ENCODE results near the gene FTO.

FTO gene

DNA sequence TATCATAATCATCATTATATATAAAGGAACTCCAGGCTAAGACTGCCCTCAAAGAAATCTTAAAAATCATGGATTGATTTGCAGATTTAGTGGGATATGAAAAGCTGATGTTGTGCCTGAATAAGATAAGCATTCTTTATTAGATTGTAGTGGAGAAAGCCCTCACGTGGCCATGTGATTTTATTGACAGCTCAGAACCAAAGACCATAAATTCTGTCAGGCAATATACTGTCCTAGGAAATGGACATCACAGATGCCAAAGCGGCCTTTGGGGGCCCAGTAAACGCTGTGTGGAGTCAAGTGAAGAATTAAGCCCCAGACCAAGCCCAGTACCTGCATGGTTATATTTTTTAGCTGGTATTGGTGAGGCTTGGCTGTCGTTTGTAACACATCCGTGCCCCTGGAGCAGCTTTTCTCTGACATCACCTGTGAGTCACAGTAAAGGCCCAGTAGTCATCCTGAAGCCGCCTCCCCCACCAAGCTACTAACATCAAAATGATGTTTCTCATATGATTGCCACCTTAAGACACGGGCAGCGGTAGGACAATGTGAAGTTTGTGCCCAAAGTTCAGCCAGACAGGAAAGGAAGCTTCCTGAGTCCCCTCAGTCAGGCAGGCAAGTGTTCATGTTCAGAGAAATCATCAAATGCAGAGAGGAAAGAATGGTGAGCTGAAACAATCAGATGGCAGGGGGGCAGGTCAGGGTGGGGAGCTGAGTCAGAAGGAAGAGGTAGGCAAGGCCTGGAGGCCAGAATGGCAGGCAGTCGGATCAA is 373.3 kb downstream of the FTO start:
- no peak for DNase-seq (ENCODE audit: low read depth)
- TF ChIP-seq, protein P1, sequence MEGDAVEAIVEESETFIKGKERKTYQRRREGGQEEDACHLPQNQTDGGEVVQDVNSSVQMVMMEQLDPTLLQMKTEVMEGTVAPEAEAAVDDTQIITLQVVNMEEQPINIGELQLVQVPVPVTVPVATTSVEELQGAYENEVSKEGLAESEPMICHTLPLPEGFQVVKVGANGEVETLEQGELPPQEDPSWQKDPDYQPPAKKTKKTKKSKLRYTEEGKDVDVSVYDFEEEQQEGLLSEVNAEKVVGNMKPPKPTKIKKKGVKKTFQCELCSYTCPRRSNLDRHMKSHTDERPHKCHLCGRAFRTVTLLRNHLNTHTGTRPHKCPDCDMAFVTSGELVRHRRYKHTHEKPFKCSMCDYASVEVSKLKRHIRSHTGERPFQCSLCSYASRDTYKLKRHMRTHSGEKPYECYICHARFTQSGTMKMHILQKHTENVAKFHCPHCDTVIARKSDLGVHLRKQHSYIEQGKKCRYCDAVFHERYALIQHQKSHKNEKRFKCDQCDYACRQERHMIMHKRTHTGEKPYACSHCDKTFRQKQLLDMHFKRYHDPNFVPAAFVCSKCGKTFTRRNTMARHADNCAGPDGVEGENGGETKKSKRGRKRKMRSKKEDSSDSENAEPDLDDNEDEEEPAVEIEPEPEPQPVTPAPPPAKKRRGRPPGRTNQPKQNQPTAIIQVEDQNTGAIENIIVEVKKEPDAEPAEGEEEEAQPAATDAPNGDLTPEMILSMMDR (IDR thresholded peaks at IDR 0.05; ENCODE audit: control insufficient read depth, extremely low read depth, insufficient read depth) = no peak

DNA sequence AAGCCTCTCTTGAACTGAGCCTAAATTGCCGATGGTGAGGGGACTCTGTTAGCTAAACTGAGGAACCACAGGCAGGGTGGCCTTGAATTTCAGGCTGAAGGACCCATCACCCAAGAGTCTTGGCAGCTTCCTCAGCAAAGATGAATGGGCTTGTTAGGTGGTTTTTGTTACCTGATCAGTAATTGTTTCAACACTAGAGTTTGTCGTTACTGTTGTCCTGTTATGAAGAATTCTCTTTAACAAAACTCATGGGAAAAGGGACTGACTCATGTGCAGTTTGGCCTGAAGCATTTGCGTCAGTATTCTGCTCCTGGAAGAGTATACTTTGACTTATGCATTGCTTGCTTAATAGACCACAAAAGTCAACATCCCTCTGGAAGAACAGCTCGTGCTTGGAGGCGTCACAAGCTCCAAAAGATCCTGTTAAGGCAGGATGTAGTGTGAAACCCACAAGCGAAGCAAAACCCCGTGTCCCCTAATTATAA is 376.6 kb downstream of the FTO start:
- H3K4me3 ChIP-seq (ENCODE audit: low read depth, low read length) = no peak overlapping the region
- TF ChIP-seq, protein P1 (IDR thresholded peaks at IDR 0.05; ENCODE audit: control insufficient read depth, extremely low read depth, insufficient read depth) = no peak
- DNase-seq (ENCODE audit: low read depth) = no peak

More for the DNA sequence above, 373.3 kb downstream of the FTO start:
- no peak overlapping the region for H3K4me3 ChIP-seq (ENCODE audit: low read depth, low read length)

DNA sequence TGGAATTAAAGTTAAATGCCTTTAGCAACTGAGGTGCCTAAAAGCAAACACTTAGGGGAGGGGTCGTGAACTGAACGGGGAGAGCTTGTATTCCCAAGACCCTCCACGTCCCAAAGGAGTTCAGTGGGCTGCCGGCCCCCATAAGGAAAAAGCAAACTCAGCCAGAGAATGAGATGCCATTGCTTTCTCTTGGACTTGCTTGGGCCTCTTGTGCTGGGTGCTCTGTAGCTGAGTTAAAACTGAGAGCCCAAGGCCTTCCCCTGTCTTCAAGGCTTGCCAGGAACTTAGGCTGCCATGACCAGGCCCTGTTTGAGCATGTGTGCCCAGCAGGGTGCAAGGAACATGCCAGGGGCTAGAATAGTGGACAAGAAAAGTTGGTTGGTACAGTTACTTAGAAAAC is 382.8 kb downstream of the FTO start:
- no peak overlapping the region for H3K4me3 ChIP-seq (ENCODE audit: low read depth, low read length)
- TF ChIP-seq, protein P1 (IDR thresholded peaks at IDR 0.05; ENCODE audit: control insufficient read depth, extremely low read depth, insufficient read depth) = no peak
- DNase-seq (ENCODE audit: low read depth) = no peak

DNA sequence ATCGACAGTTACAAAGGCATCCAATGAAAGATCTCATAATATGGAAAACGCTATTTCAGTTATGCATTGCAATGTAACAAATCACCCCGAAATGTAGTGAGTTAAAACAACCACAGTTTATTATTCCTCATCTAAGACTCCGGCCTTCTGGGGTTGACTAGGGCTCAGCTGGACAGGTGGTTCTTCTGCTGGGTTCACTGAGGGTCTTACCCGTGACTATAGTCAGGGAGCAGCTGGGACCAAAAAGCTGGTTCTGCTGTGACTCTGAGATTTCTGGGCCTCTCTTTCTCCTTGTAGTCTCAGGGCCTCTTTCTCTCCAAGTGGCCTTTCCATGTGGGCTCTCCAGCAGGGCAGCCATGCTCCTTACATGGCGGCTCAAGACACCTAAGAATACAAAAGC is 386.6 kb downstream of the FTO start:
- H3K4me3 ChIP-seq (ENCODE audit: low read depth, low read length) = no peak overlapping the region
- TF ChIP-seq, protein P1 (IDR thresholded peaks at IDR 0.05; ENCODE audit: control insufficient read depth, extremely low read depth, insufficient read depth) = no peak
- DNase-seq (ENCODE audit: low read depth) = no peak

DNA sequence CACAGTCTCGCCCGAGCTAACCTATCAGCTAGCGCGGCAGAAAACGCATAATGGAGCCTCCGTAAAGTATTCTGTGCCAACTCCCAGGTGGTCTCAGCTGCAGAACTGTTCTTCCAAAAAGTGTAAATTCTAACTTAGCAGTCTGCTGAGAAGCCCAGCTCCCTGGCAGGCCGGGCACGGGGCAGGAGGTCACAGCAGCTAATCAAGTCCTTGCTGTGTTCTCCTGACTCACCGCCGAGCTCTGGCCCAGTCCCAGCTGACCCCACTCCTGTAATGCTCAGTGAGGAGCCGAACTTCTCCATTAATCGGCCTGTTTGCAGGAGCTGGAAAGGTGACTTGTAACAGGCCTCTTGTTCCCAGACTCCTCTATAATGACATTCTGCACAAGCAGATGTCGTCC is 389.3 kb downstream of the FTO start:
- TF ChIP-seq, protein P1 (IDR thresholded peaks at IDR 0.05; ENCODE audit: control insufficient read depth, extremely low read depth, insufficient read depth) = no peak
- no peak for DNase-seq (ENCODE audit: low read depth)
- H3K4me3 ChIP-seq (ENCODE audit: low read depth, low read length) = no peak overlapping the region

DNA sequence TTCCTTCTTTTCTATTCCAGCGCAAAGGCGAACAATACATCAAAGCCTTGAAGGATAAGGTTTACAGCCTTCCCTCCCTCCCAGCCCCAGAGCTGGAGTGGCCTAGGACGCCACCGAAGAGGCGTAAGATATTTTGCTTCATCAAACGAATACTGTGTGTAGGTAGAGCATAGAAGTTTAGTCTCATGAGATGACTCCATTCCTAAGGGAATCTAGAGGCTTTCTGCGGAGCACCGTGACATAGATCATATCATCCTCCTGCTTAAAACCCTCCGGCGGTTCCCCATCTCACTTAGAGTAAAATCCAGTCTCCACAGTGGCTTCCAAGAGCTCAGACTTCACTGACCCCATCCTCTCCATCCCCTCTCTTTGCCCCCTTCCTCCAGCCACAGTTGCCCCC is 390.7 kb downstream of the FTO start:
- DNase-seq (ENCODE audit: low read depth) = no peak
- TF ChIP-seq, protein P1 (IDR thresholded peaks at IDR 0.05; ENCODE audit: control insufficient read depth, extremely low read depth, insufficient read depth) = no peak
- no peak overlapping the region for H3K4me3 ChIP-seq (ENCODE audit: low read depth, low read length)

DNA sequence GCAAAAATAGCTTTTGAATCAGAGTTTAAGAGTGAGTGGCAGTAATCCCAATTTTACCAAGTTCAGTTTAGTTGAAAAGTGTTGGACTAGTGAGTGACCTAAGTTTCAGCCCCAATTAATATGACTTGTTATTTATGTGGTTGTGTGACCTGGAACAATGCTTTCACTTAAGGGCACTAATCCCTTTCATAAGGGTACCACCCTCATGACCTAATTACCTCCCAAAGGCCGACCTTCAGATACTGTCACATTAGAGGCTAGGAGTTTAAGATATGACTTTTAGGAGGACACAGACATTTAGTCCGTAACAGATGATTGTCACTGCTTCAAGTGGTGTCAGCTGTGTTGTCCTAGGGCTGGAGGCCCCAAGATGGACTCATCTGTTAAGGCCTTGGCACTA is 392.7 kb downstream of the FTO start:
- TF ChIP-seq, protein P1 (IDR thresholded peaks at IDR 0.05; ENCODE audit: control insufficient read depth, extremely low read depth, insufficient read depth) = no peak
- no peak for DNase-seq (ENCODE audit: low read depth)
- no peak overlapping the region for H3K4me3 ChIP-seq (ENCODE audit: low read depth, low read length)
